Stimulated activated memory B cell treated with anti-CD40 and anti-IgM and Interleukin-4, amounts not matched to agents 10 μg/mL and 1 μg/mL and 100 μg/mL, for 72 hours (primary cell): ENCODE data around the gene PLOD2.

ENCODE experiments used
- ATAC-seq: fragments of 150-1000 bp; cut with Tn5 transposase; 2 replicates; pipeline ENCODE4 v1.10.0; 2021
- H3K27ac Mint-ChIP-seq: one replicate; pipeline ENCODE4 v1.8.0; 2022; ENCODE audit warnings: mild to moderate bottlenecking, mixed read lengths
- H3K27me3 Mint-ChIP-seq: one replicate; pipeline ENCODE4 v1.8.0; 2022; ENCODE audit warnings: mixed read lengths
- H3K36me3 Mint-ChIP-seq: one replicate; pipeline ENCODE4 v1.8.0; 2022; ENCODE audit warnings: mixed read lengths
- H3K4me1 Mint-ChIP-seq: one replicate; pipeline ENCODE4 v1.8.0; 2022; ENCODE audit warnings: mixed read lengths
- H3K4me3 Mint-ChIP-seq: one replicate; pipeline ENCODE4 v1.8.0; 2022; ENCODE audit warnings: mild to moderate bottlenecking, moderate library complexity, mixed read lengths
- H3K9me3 Mint-ChIP-seq: one replicate; pipeline ENCODE4 v1.8.0; 2022; ENCODE audit warnings: mixed read lengths

The PLOD2 gene

DNA sequence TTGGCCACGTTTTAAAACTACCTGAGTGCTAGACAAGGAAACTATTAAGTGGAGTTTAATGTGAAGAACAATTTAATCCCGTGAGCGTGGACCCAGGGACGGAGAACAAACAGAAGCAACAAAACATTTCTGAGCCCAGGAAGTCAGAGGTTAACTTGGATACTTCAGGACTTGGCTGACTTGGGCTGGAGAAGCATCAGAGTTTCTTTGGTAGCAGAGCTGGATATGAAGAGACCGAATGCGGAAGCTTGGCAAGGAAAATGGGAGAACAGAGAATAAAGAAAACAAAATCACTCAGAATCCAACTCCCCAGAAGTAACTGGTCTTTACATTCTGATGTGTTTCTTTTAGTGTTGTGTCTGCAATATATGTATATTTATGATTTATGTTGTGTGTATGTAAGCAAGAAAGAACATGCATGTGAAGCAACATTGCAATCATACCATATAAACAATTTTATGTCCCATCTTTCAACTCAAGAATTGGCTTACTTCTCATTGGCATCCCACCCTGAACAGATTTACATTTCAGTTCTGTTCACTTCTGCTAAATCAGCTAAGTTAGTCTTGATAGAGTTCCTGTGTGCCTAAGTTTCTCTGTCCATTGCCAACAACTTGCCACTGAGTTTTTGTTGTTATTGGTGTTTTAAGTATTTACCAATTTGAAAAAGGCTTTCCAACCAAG, 17.2 kb upstream of the PLOD2 start:
- Mint-ChIP-seq H3K27me3 (peaks cover 4% of the 10 kb centered on the region), H3K4me3 (no peak overlapping the region)

DNA sequence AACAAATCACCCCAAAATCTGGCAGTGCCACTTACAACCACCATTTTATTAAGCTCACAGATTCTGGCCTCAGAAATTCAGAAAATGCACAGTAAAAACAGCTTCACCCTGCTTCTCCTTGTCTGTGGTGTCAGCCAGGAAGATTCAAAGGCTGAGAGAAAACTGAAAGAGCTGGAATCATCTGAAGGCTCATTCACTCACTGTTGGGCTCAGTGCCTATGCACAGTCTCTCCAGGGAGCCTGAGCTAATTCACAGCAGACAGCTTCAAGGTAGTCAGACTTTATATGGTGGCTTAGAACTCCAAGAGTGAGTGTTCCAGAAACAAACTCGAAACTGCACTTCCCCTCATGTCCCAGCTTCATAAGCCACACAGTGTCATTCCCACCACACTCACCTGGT, 16.5 kb upstream of the PLOD2 start:
- Mint-ChIP-seq H3K9me3 (no peaks in the 10 kb centered on the region), H3K27me3 (peaks cover 10% of the 10 kb centered on the region), H3K27ac (no peak overlapping the region), H3K36me3 (no peaks in the 10 kb centered on the region), H3K4me3 (no peak overlapping the region), H3K4me1 (no peaks in the 10 kb centered on the region)
- no peak for ATAC-seq

More for the DNA sequence above, 17.2 kb upstream of the PLOD2 start:
- H3K9me3 Mint-ChIP-seq: no peaks in the 10 kb centered on the region
- H3K4me1 Mint-ChIP-seq: no peaks in the 10 kb centered on the region
- ATAC-seq: no peak
- H3K27ac Mint-ChIP-seq: no peak overlapping the region
- H3K36me3 Mint-ChIP-seq: no peaks in the 10 kb centered on the region

DNA sequence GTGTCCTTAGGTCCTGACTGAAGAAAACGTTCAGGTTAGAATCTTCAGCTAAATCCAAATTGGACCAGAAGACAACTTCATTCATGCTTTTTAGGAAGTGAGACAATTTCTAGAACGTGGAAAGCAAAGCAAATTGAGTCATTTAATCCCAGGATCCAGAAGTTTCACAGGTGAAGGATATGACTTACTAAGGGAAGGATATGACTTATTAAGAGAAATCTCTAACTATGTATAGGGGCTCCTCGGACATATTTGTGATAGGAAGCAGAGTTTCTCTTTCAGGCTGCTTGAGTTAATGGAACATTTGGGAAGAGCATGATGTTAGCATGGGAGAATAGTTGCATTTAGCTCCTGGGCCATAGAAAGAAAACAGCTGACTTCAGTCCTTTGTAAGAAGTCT, 16.1 kb upstream of the PLOD2 start:
- Mint-ChIP-seq H3K4me3 (no peak overlapping the region), H3K9me3 (no peaks in the 10 kb centered on the region), H3K36me3 (no peaks in the 10 kb centered on the region), H3K4me1 (no peaks in the 10 kb centered on the region), H3K27ac (no peak overlapping the region), H3K27me3 (peaks cover 10% of the 10 kb centered on the region)
- no peak for ATAC-seq

DNA sequence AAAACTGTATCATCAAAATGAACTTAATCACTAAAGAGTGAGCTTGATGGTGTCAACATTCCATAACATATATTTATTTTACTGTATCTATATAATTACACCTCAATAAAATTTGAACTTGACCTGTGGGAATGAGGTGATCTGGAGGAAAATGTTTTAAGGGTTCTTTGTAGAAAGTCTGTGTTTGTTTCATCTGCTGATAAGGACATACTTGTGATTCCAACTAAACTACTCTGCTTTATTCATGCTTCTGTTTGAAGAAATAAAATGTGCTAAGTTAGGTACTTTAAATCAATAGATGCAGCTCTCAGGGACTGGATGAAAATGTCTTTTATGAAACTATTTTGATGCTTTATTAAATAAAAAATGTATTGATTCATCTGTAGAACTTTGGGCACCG, 11.6 kb upstream of the PLOD2 start:
- ATAC-seq: no peak
- no peaks in the 10 kb centered on the region for H3K4me1 Mint-ChIP-seq
- H3K27me3 Mint-ChIP-seq: peaks cover 10% of the 10 kb centered on the region
- no peaks in the 10 kb centered on the region for H3K36me3 Mint-ChIP-seq
- no peak overlapping the region for H3K4me3 Mint-ChIP-seq
- no peak overlapping the region for H3K27ac Mint-ChIP-seq
- H3K9me3 Mint-ChIP-seq: peaks cover 3% of the 10 kb centered on the region

DNA sequence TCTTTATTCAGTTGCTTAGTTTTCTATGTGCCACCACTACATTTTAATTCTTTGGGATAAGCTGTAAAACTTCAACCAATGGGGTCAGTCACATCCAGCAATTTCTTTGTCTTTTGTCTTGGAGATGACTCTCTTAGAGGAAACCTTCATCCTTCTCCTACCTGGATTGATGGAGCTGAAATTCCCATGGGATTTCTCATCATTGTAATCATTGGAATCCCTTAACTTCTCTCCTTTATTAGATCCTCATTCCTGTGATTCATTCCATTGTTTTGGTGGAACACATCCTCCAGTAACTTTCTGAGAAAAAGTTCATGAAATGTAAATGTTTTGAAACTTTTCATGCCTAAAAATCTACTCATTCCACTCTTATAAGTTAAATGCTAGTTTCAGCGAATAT, 9.6 kb upstream of the PLOD2 start:
- H3K9me3 Mint-ChIP-seq: peaks cover 3% of the 10 kb centered on the region
- no peak overlapping the region for H3K27ac Mint-ChIP-seq
- H3K4me3 Mint-ChIP-seq: no peak overlapping the region
- H3K27me3 Mint-ChIP-seq: peaks cover 10% of the 10 kb centered on the region
- no peaks in the 10 kb centered on the region for H3K4me1 Mint-ChIP-seq
- no peak for ATAC-seq
- H3K36me3 Mint-ChIP-seq: no peaks in the 10 kb centered on the region

DNA sequence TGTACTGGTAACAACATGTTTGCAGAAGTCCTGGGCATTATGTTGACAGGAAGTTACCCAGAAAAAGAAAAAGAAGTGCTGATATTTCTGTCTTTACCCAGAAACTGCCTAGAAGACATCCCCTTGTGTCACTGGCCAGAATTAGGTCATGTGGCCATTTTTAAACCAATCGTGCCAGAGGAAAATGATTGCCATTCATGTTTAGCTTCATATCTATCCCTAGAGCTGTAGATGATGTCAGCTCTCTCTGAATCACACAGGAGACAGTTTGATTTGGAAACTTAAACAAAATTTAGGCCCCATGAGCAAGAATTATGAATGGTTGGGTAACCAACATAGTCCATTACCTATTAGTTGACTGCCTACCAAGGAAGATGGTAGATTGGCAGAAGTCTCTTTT, 8.9 kb upstream of the PLOD2 start:
- Mint-ChIP-seq H3K27me3 (peaks cover 17% of the 10 kb centered on the region), H3K9me3 (peaks cover 3% of the 10 kb centered on the region), H3K4me1 (no peaks in the 10 kb centered on the region), H3K4me3 (no peak overlapping the region), H3K36me3 (no peaks in the 10 kb centered on the region), H3K27ac (no peak overlapping the region)
- no peak for ATAC-seq

DNA sequence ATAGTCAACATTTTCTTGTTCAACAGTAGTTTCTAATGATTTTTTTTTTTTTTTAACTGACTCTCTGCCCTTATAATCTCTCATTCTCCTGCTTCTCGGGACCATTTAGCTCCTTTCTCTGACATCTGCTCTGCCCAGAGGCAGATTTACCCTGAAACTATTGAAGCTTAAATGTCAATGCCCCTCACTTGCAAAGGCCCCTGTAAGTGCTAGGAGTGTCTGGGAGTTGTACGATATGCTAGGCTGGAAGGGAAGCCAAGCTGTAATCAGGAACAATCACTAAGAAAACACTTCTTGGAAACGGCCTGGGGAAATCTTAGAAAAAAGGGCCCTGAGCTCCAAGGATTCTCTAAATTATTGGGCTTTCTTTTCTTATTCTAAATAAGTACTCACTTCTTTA, 5.8 kb upstream of the PLOD2 start:
- H3K27me3 Mint-ChIP-seq: peaks cover 30% of the 10 kb centered on the region
- no peaks in the 10 kb centered on the region for H3K4me1 Mint-ChIP-seq
- no peak for ATAC-seq
- H3K4me3 Mint-ChIP-seq: no peak overlapping the region
- peaks cover 6% of the 10 kb centered on the region for H3K9me3 Mint-ChIP-seq
- H3K36me3 Mint-ChIP-seq: no peaks in the 10 kb centered on the region
- H3K27ac Mint-ChIP-seq: no peak overlapping the region

DNA sequence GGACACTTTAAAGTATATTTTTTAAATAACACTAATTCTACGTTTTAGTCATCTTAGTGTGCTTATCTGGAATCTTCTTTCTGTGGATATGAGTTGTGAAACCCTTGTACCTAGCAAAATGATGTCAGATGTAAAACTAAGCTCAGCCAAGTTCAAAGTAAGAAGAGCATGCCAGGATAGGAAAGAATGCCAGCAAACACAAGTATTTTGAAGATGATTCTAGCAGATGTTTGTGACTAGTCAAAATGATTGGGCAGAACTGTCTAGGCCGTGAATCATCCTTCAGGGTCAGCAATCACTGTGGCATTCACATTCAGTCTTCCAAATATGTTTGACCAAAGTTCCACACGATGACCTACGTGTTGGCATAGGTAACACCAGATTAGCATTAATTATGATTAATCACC, 5.4 kb upstream of the PLOD2 start:
- Mint-ChIP-seq H3K9me3 (peaks cover 6% of the 10 kb centered on the region), H3K27me3 (peaks cover 30% of the 10 kb centered on the region), H3K27ac (no peak overlapping the region), H3K4me3 (no peak overlapping the region), H3K4me1 (no peaks in the 10 kb centered on the region), H3K36me3 (no peaks in the 10 kb centered on the region)
- no peak for ATAC-seq

DNA sequence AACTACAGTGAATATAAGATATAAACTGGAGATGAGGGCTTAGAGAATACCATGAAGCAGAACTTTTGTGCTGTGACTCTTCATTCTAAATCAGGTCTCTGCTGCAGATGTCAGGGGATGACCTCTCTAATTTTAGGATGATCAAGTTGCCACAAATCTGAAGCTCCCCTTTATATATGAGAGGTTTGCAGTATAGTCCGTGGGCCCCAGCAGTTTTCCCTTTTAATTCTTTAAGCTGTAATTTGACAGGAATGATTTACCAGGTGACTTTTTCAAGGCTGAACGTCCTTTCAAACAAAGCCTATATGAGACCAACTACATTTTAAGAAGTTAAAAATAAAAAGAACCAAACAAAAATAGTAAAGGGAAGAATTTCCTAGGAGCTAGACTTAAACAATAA, 4.9 kb upstream of the PLOD2 start:
- no peaks in the 10 kb centered on the region for H3K36me3 Mint-ChIP-seq
- no peaks in the 10 kb centered on the region for H3K4me1 Mint-ChIP-seq
- H3K27me3 Mint-ChIP-seq: peaks cover 30% of the 10 kb centered on the region
- no peak for ATAC-seq
- H3K27ac Mint-ChIP-seq: no peak overlapping the region
- H3K4me3 Mint-ChIP-seq: no peak overlapping the region
- H3K9me3 Mint-ChIP-seq: peaks cover 6% of the 10 kb centered on the region

DNA sequence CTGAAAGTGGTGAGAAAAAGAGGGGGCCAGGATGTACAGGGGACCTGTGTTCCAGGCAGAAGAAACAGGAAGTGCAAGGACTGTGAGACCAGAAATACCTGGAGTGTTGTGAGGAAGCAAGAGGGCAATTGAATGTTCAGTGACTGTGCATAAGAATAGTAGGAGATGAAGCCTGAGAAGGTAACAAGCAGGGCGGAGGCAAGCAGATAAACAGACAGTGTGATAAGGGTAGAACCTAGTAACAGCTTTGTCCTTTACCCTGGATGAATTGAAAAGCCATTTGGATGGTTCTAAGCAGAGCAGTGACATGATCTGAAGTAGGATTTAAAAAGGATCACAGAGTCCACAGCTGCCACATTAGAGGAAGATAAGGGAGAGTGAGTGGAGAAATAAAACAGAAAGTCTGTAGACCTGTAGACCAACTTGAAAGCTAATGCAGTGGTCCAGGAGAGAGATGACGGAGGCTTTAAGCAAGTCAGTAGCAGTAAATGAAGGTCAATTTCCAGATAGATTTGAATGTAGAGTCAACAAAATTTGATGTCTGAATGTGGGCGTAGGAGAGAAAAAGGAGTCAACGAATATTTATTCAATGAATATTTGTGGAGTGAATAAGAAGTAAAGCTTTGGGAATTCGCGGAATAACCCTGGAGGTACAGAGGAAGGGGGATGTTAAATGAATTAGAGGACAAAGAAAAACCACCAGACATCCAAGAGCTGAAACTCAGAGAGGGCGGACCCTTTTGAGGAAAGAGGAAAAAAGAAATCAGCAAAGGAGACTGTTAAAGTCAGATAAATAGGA, 4.2 kb upstream of the PLOD2 start:
- no peak for ATAC-seq
- H3K36me3 Mint-ChIP-seq: no peaks in the 10 kb centered on the region
- peaks cover 3% of the 10 kb centered on the region for H3K4me1 Mint-ChIP-seq
- H3K9me3 Mint-ChIP-seq: peaks cover 5% of the 10 kb centered on the region
- no peak overlapping the region for H3K27ac Mint-ChIP-seq
- peaks cover 34% of the 10 kb centered on the region for H3K27me3 Mint-ChIP-seq
- H3K4me3 Mint-ChIP-seq: no peak overlapping the region

DNA sequence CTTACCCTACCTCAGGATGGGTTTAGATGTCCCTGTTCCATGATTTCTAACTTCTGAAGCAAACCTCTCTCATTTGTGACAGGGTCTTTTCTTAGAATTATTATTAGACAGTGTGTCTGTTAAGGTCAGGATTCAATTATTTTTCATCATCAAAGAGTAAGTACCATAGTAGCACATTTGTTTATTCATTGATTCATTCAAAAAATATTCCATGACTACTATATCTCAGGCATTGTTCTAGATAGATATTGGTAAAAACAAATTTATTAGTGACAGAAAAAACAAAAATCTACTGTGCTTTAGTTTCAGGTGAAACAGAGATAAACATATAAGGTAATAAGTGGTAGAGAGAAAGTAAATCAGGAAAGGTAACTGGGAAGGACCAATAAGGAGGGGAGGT, 3.5 kb upstream of the PLOD2 start:
- no peak overlapping the region for H3K27ac Mint-ChIP-seq
- peaks cover 3% of the 10 kb centered on the region for H3K9me3 Mint-ChIP-seq
- ATAC-seq: no peak
- H3K4me1 Mint-ChIP-seq: peaks cover 9% of the 10 kb centered on the region
- H3K27me3 Mint-ChIP-seq: peaks cover 41% of the 10 kb centered on the region
- no peak overlapping the region for H3K4me3 Mint-ChIP-seq
- no peaks in the 10 kb centered on the region for H3K36me3 Mint-ChIP-seq

DNA sequence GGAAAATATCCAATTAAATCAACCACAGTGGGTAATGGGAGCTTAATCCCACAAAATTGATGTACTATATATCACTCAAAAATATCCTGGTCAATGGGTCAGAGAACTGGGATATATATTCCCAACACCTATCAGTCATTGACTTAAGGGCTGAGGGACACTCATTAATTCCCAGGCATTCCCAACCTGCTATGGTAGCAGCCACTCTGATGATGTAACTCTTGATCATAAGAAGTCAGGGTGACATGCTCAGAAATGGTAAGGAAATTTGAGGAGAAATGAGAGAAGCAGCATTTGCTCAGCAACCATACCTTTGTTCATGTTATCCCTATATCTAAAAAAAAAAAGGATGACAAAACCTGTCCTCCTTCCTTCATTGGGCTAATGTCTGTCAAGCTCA, 3.1 kb upstream of the PLOD2 start:
- no peak overlapping the region for H3K27ac Mint-ChIP-seq
- H3K9me3 Mint-ChIP-seq: peaks cover 3% of the 10 kb centered on the region
- no peak overlapping the region for H3K4me3 Mint-ChIP-seq
- ATAC-seq: no peak
- no peaks in the 10 kb centered on the region for H3K36me3 Mint-ChIP-seq
- H3K27me3 Mint-ChIP-seq: peaks cover 45% of the 10 kb centered on the region
- peaks cover 9% of the 10 kb centered on the region for H3K4me1 Mint-ChIP-seq

DNA sequence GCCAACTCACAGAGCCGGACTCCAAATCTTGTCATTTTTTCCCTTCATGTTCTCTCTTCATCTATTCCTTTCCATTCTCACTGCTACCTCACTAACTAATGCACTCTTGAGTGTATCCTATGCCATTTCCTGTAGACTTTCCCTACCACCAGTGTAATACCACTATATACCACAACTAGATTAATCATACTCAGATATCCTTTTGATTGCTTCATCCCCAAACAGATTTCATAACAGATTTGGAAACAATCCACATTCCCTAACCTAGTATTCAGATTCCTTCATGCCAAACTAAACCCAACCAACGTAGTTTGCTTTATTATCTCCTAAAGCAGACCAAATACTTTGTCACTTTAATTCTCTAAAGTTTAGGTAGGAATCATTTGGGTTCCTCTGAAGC, 2.6 kb upstream of the PLOD2 start:
- H3K27ac Mint-ChIP-seq: no peak overlapping the region
- peaks cover 49% of the 10 kb centered on the region for H3K27me3 Mint-ChIP-seq
- no peaks in the 10 kb centered on the region for H3K36me3 Mint-ChIP-seq
- no peak for ATAC-seq
- H3K9me3 Mint-ChIP-seq: peaks cover 3% of the 10 kb centered on the region
- H3K4me1 Mint-ChIP-seq: peaks cover 9% of the 10 kb centered on the region
- H3K4me3 Mint-ChIP-seq: no peak overlapping the region

DNA sequence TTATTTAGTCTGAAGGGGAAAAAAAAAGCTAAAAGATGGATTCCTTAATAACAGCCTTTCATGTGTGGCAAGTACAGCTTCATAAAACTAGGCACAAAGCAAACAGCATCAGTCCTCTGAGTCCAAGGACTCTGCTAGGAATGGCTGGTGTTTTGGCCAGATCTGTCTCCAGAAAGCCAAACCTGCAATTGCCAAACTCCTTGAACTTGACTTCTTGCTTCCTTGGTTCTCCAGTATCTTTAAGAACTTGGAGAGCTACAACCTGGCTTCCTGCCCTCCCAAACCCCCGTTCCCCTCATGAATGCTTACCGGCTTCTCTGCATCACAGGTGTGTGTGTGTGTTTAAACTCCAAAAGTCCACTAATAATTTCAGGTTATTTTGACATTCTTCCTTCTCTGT, 1.6 kb upstream of the PLOD2 start:
- Mint-ChIP-seq H3K4me1 (peaks cover 9% of the 10 kb centered on the region), H3K36me3 (no peaks in the 10 kb centered on the region)

DNA sequence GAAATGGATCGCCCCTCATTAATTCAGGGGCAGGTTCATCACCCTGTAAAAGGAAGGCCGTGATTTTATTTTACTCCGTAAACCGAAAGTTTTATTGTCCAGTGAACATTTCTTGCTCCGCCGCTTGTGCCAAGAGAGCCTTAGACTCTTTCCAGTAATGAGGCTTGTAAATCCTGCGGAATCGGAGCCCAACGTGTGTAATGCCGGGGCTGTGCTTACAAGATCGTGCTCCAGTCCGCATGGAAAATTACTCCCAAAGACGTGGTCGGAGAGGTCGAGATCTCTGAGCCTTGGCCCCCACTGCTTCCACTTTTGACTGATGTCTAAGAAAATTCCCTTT, 649 bp upstream of the PLOD2 start:
- ATAC-seq: no peak
- no peaks in the 10 kb centered on the region for H3K36me3 Mint-ChIP-seq
- H3K27ac Mint-ChIP-seq: no peak overlapping the region
- H3K4me1 Mint-ChIP-seq: peaks cover 9% of the 10 kb centered on the region
- H3K9me3 Mint-ChIP-seq: peaks cover 3% of the 10 kb centered on the region
- peaks cover 49% of the 10 kb centered on the region for H3K27me3 Mint-ChIP-seq
- no peak overlapping the region for H3K4me3 Mint-ChIP-seq

More for the DNA sequence above, 1.6 kb upstream of the PLOD2 start:
- Mint-ChIP-seq H3K27ac (no peak overlapping the region), H3K27me3 (peaks cover 49% of the 10 kb centered on the region), H3K4me3 (no peak overlapping the region), H3K9me3 (peaks cover 3% of the 10 kb centered on the region)
- no peak for ATAC-seq

DNA sequence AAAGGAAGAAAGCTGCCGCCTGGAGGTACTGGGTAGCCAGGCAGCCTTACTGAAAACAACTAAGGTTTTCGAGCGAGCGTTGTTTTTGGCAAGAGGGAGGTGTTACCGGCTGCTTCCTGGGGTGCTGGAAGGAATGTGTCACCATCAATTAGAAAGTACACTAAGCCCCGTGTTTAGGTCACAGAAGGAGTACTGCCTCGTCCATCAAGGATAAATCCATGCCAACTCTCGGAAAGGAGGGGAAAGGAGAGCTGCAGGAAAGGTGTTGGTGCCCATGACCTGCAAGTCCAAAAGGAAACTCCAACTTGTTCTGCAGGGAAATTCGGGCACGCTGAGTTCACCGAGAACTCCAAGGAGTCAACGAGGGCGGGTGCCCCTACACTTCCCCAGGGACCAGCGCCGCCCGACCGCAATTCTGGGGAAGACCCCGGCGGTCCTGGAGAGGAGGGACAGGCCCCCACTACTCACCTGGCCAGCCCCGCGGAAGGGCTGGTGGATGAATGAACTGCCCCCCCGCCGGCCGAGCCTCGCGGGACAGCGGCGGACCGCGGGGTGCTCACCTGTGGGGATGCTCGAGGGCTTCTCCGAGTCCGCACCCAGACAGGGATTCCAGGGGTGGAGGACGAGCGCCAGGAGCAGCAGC, 542 bp downstream of the PLOD2 start:
- Mint-ChIP-seq H3K9me3 (peaks cover 3% of the 10 kb centered on the region), H3K4me1 (peaks cover 9% of the 10 kb centered on the region), H3K36me3 (no peaks in the 10 kb centered on the region), H3K4me3 (peak overlapping the region; percentile 30), H3K27me3 (peaks cover 47% of the 10 kb centered on the region), H3K27ac (no peak overlapping the region)
- ATAC-seq: peak; percentile 40
